ENCODE data around the gene LAT. TPM values are rescaled to one million over a fixed set of nuclear protein-coding genes. Genes with fewer than 3 reads are reported as not detected.
"Not testable (repeated sequence)": the region's sequence is repeated elsewhere in the genome, so short reads cannot be mapped to it uniquely, and the experiment has no call there.

The LAT gene
- total RNA-seq, 1 donor from 2014 or later, result 0.52 TPM

DNA sequence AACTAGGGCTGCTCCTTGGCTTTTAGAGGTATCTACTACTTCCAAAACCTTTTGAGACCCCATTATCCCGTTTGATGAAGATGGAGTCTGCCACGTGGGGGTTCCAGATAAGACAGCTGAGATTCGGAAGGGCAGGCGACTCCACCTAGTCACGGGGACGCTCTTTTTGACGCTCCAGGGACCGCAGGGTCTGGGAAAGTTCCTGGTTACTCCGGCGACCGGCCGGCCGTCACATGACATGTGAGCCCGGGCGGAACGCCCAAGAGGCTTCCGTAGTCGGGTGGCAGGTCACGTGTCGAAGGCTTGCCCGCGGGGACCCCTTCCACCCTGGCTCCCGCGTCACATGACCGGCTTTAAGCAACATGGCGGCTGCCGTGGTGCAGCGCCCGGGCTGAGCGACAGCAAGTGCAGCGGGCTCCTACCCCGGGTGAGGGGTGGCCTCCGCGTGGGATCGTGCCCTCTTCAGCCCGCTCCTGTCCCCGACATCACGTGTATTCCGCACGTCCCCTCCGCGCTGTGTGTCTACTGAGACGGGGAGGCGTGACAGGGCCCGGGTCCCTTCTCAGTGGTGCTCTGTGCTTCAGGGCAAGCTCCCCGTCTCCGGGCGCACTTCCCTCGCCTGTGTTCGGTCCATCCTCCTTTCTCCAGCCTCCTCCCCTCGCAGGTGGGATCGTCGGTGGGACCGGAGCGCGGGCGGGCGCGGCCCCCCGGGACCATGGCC, 10.3 kb upstream of the LAT start, which contains the start of gene SPNS1:
Gene SPNS1, plus strand, starts transcription at position 342 of the 721 bp plus-strand sequence. Its CDS starts 374 bp downstream, at position 716.
- H3K9me3 ChIP-seq (ENCODE audit: control insufficient read depth in 3 of 3, low read length in 3 of 3), result no peaks in the 10 kb centered on the region
- no peaks in the 10 kb centered on the region for H3K27me3 ChIP-seq (ENCODE audit: control insufficient read depth in 3 of 3, insufficient read depth in 3 of 3, low read length in 3 of 3)
- H3K4me1 ChIP-seq (ENCODE audit: control insufficient read depth in 3 of 3, insufficient read depth in 3 of 3, low read length in 3 of 3), result peaks cover 17 to 22% (median 21%) of the 10 kb centered on the region in 3 donors
- H3K9ac ChIP-seq (ENCODE audit: low read depth in 1 of 3, low read length in 3 of 3), result peak within 1 kb of the TSS; percentile 87 to 97 (median 97)
- peaks cover 15 to 25% (median 21%) of the 10 kb centered on the region in 3 donors for H3K36me3 ChIP-seq (ENCODE audit: control insufficient read depth in 3 of 3, insufficient read depth in 3 of 3, low read length in 3 of 3)
- peak within 1 kb of the TSS; percentile 73 for H3K27ac ChIP-seq (ENCODE audit: low read depth, low read length)
- peak within 1 kb of the TSS; percentile 96 to 99 (median 98) for H3K4me3 ChIP-seq (ENCODE audit: low read length in 3 of 3)

DNA sequence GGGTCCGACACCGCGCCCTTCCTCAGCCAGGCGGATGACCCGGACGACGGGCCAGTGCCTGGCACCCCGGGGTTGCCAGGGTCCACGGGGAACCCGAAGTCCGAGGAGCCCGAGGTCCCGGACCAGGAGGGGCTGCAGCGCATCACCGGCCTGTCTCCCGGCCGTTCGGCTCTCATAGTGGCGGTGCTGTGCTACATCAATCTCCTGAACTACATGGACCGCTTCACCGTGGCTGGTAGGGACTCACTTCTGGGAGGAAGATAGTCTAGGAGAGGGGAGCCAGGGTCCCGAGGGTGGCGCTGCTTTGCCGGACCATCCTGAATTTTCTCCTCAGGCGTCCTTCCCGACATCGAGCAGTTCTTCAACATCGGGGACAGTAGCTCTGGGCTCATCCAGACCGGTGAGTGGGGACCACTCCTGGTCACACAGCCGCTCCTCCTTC, 9.7 kb upstream of the LAT start:
- Histone ChIP-seq H3K27me3 (ENCODE audit: control insufficient read depth in 3 of 3, insufficient read depth in 3 of 3, low read length in 3 of 3) (no peaks in the 10 kb centered on the region), H3K4me1 (ENCODE audit: control insufficient read depth in 3 of 3, insufficient read depth in 3 of 3, low read length in 3 of 3) (peaks cover 17 to 22% (median 21%) of the 10 kb centered on the region in 3 donors), H3K9me3 (ENCODE audit: control insufficient read depth in 3 of 3, low read length in 3 of 3) (no peaks in the 10 kb centered on the region), H3K36me3 (ENCODE audit: control insufficient read depth in 3 of 3, insufficient read depth in 3 of 3, low read length in 3 of 3) (peaks cover 16 to 25% (median 21%) of the 10 kb centered on the region in 3 donors), H3K4me3 (ENCODE audit: low read length in 3 of 3) (peak overlapping the region; percentile 96 to 99 (median 98)), H3K9ac (ENCODE audit: low read depth in 1 of 3, low read length in 3 of 3) (peak overlapping the region; percentile 87 to 97 (median 97)), H3K27ac (ENCODE audit: low read depth, low read length) (peak overlapping the region; percentile 73)

DNA sequence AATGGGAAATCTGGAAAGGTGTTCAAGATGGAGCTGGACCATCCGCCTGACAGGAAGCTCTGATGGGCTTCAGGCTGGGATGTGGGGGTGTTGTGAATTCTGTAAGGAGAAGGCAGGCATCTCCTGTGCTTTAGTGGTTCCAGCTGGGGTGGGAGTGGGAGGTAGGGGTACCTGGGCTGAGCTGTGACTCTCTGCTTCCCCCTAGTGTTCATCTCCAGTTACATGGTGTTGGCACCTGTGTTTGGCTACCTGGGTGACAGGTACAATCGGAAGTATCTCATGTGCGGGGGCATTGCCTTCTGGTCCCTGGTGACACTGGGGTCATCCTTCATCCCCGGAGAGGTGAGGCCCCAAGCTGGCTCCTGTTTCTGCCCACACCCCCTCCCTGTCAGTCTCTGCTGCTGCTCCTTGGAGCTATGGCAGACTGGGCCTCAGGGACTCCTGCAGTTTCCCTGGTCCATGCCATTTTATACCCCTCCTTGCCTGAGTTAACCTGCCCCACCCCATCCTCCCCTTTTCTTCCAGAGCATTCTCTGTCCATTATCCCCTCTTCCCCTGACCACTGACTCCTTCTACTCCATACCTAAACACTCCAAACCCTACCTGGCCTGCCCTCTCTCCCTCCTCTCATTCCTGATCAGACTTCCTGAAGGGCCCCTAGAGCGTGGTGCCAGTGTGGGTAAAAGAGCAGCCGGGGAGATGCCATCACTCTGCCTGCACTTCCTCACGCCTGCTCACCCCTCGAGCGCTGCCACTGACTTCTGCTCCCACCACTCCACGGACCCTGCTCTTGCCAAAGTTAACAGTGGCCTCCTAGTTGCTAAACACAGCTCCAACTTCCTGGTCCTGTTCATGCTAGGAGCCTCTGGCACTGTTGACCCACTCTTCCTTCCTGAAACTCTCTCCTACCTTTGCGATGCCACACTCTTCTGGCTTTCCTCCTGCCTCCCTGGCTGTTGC, 6.9 kb upstream of the LAT start:
- Histone ChIP-seq H3K27ac (ENCODE audit: low read depth, low read length) (no peak overlapping the region), H3K9ac (ENCODE audit: low read depth in 1 of 3, low read length in 3 of 3) (no peak overlapping the region), H3K9me3 (ENCODE audit: control insufficient read depth in 3 of 3, low read length in 3 of 3) (no peaks in the 10 kb centered on the region), H3K4me3 (ENCODE audit: low read length in 3 of 3) (no peak overlapping the region), H3K4me1 (ENCODE audit: control insufficient read depth in 3 of 3, insufficient read depth in 3 of 3, low read length in 3 of 3) (peaks cover 17 to 22% (median 21%) of the 10 kb centered on the region in 3 donors), H3K27me3 (ENCODE audit: control insufficient read depth in 3 of 3, insufficient read depth in 3 of 3, low read length in 3 of 3) (no peaks in the 10 kb centered on the region), H3K36me3 (ENCODE audit: control insufficient read depth in 3 of 3, insufficient read depth in 3 of 3, low read length in 3 of 3) (peaks cover 41 to 46% (median 44%) of the 10 kb centered on the region in 3 donors)

DNA sequence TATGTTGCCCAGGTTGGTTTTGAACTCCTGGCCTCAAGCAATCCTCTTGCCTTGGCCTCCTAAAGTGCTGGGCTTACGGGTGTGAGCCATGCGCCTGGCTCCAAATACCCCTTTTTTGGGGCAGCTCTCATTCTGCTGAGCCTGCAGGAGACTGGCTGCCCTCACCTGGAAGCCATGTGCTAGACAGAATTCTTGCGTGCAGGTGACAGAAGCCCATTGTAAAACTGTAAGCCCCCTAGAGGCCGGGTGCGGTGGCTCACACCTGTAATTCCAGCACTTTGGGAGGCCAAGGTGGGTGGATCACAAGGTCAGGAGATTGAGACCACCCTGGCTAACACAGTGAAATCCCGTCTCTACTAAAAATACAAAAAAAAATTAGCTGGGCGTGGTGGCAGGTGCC, 4.5 kb upstream of the LAT start:
- not testable (repeated sequence) for H3K9ac ChIP-seq (ENCODE audit: low read depth in 1 of 3, low read length in 3 of 3); H3K4me3 ChIP-seq (ENCODE audit: low read length in 3 of 3); H3K27me3 ChIP-seq (ENCODE audit: control insufficient read depth in 3 of 3, insufficient read depth in 3 of 3, low read length in 3 of 3); H3K27ac ChIP-seq (ENCODE audit: low read depth, low read length); H3K9me3 ChIP-seq (ENCODE audit: control insufficient read depth in 3 of 3, low read length in 3 of 3)
- H3K4me1 ChIP-seq (ENCODE audit: control insufficient read depth in 3 of 3, insufficient read depth in 3 of 3, low read length in 3 of 3), result peaks cover 6 to 11% (median 11%) of the 10 kb centered on the region in 3 donors
- H3K36me3 ChIP-seq (ENCODE audit: control insufficient read depth in 3 of 3, insufficient read depth in 3 of 3, low read length in 3 of 3), result peaks cover 53 to 65% (median 59%) of the 10 kb centered on the region in 3 donors

DNA sequence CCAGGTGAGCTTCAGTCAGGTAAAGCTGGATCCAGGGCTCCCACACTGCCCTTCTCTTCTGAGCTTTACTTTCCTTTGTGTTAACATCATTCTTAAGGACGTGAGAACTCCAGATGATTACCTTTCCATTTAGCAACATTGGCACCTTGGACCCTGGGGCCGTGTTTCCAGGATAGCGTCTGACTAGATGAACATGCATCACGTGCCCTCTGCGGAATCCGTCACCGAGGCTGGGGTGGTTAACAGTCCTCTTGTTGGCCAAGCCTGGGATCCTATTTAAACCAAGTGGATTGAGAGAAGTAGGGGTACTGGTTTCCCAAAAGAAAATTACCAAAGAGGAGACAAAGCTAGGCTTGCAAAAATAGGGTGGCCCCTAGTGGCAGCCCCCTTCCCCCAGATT, 3.9 kb upstream of the LAT start:
- H3K27ac ChIP-seq (ENCODE audit: low read depth, low read length), result no peak overlapping the region
- H3K27me3 ChIP-seq (ENCODE audit: control insufficient read depth in 3 of 3, insufficient read depth in 3 of 3, low read length in 3 of 3), result no peaks in the 10 kb centered on the region
- H3K9ac ChIP-seq (ENCODE audit: low read depth in 1 of 3, low read length in 3 of 3), result no peak overlapping the region
- H3K4me3 ChIP-seq (ENCODE audit: low read length in 3 of 3), result no peak overlapping the region
- H3K9me3 ChIP-seq (ENCODE audit: control insufficient read depth in 3 of 3, low read length in 3 of 3), result no peaks in the 10 kb centered on the region
- H3K4me1 ChIP-seq (ENCODE audit: control insufficient read depth in 3 of 3, insufficient read depth in 3 of 3, low read length in 3 of 3), result peaks cover 0 to 5% (median 5%) of the 10 kb centered on the region in 3 donors
- H3K36me3 ChIP-seq (ENCODE audit: control insufficient read depth in 3 of 3, insufficient read depth in 3 of 3, low read length in 3 of 3), result peaks cover 59 to 67% (median 62%) of the 10 kb centered on the region in 3 donors

DNA sequence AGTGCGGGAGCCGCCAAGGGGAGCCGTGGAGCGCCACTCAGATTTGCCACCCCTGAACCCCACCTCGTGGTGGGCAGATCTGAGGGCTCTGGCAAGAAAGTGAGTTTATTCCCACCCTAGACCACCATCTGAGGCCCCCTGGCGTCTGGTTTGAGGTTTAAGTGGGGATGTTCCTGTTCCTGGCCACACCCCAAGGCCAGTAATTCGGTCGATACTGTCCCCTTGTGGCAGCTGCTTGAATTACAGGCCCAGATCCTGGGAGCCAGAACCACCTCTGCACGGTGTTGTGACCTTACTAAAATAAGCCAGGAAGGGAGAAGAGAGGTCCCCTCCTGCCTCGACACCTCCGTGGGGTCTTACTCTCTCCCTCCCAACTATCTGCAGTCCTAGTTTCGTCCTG, 3.3 kb upstream of the LAT start:
- H3K4me3 ChIP-seq (ENCODE audit: low read length in 3 of 3), result no peak overlapping the region

DNA sequence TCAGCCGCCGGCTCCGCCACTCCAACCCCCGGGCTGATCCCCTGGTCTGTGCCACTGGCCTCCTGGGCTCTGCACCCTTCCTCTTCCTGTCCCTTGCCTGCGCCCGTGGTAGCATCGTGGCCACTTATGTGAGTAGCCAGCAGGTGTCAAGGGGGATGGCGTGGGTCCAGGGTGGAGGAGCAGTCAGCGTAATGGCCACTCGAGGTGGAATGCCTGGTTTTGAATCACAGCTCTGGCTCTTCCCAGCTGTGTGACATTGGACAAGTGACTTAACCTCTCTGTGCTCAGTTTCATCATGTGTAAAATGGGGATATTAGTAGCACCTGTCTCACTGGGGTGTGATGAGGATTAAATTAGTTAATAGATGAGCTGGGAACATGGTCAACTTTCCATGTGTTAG, 2.4 kb upstream of the LAT start:
- no peaks in the 10 kb centered on the region for H3K27me3 ChIP-seq (ENCODE audit: control insufficient read depth in 3 of 3, insufficient read depth in 3 of 3, low read length in 3 of 3)
- peaks cover 69 to 70% (median 69%) of the 10 kb centered on the region in 3 donors for H3K36me3 ChIP-seq (ENCODE audit: control insufficient read depth in 3 of 3, insufficient read depth in 3 of 3, low read length in 3 of 3)
- H3K9ac ChIP-seq (ENCODE audit: low read depth in 1 of 3, low read length in 3 of 3), result no peak overlapping the region
- peaks cover 0 to 3% (median 0%) of the 10 kb centered on the region in 3 donors for H3K9me3 ChIP-seq (ENCODE audit: control insufficient read depth in 3 of 3, low read length in 3 of 3)
- no peak overlapping the region for H3K4me3 ChIP-seq (ENCODE audit: low read length in 3 of 3)
- no peaks in the 10 kb centered on the region for H3K4me1 ChIP-seq (ENCODE audit: control insufficient read depth in 3 of 3, insufficient read depth in 3 of 3, low read length in 3 of 3)
- no peak overlapping the region for H3K27ac ChIP-seq (ENCODE audit: low read depth, low read length)

More for the DNA sequence above, 3.3 kb upstream of the LAT start:
- no peak overlapping the region for H3K9ac ChIP-seq (ENCODE audit: low read depth in 1 of 3, low read length in 3 of 3)
- no peak overlapping the region for H3K27ac ChIP-seq (ENCODE audit: low read depth, low read length)
- no peaks in the 10 kb centered on the region for H3K9me3 ChIP-seq (ENCODE audit: control insufficient read depth in 3 of 3, low read length in 3 of 3)
- H3K4me1 ChIP-seq (ENCODE audit: control insufficient read depth in 3 of 3, insufficient read depth in 3 of 3, low read length in 3 of 3), result peaks cover 0 to 4% (median 0%) of the 10 kb centered on the region in 3 donors
- H3K27me3 ChIP-seq (ENCODE audit: control insufficient read depth in 3 of 3, insufficient read depth in 3 of 3, low read length in 3 of 3), result no peaks in the 10 kb centered on the region
- H3K36me3 ChIP-seq (ENCODE audit: control insufficient read depth in 3 of 3, insufficient read depth in 3 of 3, low read length in 3 of 3), result peaks cover 63 to 68% (median 64%) of the 10 kb centered on the region in 3 donors

DNA sequence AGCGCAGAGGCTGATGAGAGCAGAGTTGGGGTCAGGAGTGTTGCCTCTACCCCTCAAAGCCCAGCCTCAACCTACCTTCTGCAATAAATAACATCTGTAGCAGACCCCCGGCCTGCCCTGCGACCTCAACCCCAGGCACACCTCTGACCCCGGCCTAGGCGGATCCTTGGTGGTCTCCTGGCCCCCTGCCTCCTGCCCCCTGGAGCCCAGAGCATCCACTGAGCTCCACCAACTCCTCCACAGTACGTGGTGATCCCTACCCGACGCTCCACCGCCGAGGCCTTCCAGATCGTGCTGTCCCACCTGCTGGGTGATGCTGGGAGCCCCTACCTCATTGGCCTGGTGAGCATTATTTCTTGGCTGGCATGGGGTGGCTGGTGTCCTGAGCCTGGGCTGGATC, 1.9 kb upstream of the LAT start:
- H3K9me3 ChIP-seq (ENCODE audit: control insufficient read depth in 3 of 3, low read length in 3 of 3), result peaks cover 0 to 3% (median 0%) of the 10 kb centered on the region in 3 donors
- no peak overlapping the region for H3K4me3 ChIP-seq (ENCODE audit: low read length in 3 of 3)
- H3K27me3 ChIP-seq (ENCODE audit: control insufficient read depth in 3 of 3, insufficient read depth in 3 of 3, low read length in 3 of 3), result no peaks in the 10 kb centered on the region
- H3K36me3 ChIP-seq (ENCODE audit: control insufficient read depth in 3 of 3, insufficient read depth in 3 of 3, low read length in 3 of 3), result peaks cover 65 to 68% (median 66%) of the 10 kb centered on the region in 3 donors
- no peak overlapping the region for H3K9ac ChIP-seq (ENCODE audit: low read depth in 1 of 3, low read length in 3 of 3)
- H3K4me1 ChIP-seq (ENCODE audit: control insufficient read depth in 3 of 3, insufficient read depth in 3 of 3, low read length in 3 of 3), result no peaks in the 10 kb centered on the region
- no peak overlapping the region for H3K27ac ChIP-seq (ENCODE audit: low read depth, low read length)

DNA sequence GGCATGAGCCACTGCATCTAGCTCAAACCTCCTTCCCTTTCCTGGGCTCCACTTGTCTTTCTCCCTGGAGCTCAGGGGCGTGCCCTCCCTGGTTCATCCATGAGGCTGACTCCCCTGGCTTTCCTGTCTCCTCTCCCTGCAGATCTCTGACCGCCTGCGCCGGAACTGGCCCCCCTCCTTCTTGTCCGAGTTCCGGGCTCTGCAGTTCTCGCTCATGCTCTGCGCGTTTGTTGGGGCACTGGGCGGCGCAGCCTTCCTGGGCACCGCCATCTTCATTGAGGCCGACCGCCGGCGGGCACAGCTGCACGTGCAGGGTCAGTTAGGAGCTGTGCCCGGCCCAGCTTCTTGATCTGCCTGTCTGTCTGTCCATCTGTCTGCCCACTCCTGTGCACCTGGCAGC, 1.2 kb upstream of the LAT start:
- H3K9me3 ChIP-seq (ENCODE audit: control insufficient read depth in 3 of 3, low read length in 3 of 3), result peaks cover 0 to 3% (median 0%) of the 10 kb centered on the region in 3 donors
- H3K9ac ChIP-seq (ENCODE audit: low read depth in 1 of 3, low read length in 3 of 3), result no peak overlapping the region
- no peak overlapping the region for H3K27ac ChIP-seq (ENCODE audit: low read depth, low read length)
- no peak overlapping the region for H3K4me3 ChIP-seq (ENCODE audit: low read length in 3 of 3)
- H3K27me3 ChIP-seq (ENCODE audit: control insufficient read depth in 3 of 3, insufficient read depth in 3 of 3, low read length in 3 of 3), result no peaks in the 10 kb centered on the region
- no peaks in the 10 kb centered on the region for H3K4me1 ChIP-seq (ENCODE audit: control insufficient read depth in 3 of 3, insufficient read depth in 3 of 3, low read length in 3 of 3)
- H3K36me3 ChIP-seq (ENCODE audit: control insufficient read depth in 3 of 3, insufficient read depth in 3 of 3, low read length in 3 of 3), result peaks cover 58 to 63% (median 62%) of the 10 kb centered on the region in 3 donors

Data from skeletal muscle tissue (tissue), 4 donors.